Measurements from ENCODE around the gene CCDC6.
"Not testable (repeated sequence)": the region's sequence is repeated elsewhere in the genome, so short reads cannot be mapped to it uniquely, and the experiment has no call there.

The CCDC6 gene

GRCh38 chr10:59805014-59805413 lies 101.3 kb downstream of the CCDC6 start:
- no peaks in the 10 kb centered on the region for H3K9me3 Mint-ChIP-seq
- H3K27me3 Mint-ChIP-seq: no peaks in the 10 kb centered on the region
- no peak overlapping the region for H3K4me3 Mint-ChIP-seq
- no peak overlapping the region for H3K27ac Mint-ChIP-seq
- no peak for ATAC-seq
- peaks cover 68% of the 10 kb centered on the region for H3K36me3 Mint-ChIP-seq
- peaks cover 11% of the 10 kb centered on the region for H3K4me1 Mint-ChIP-seq

GRCh38 chr10:59804220-59804619 lies 102.1 kb downstream of the CCDC6 start:
- Mint-ChIP-seq H3K36me3 (peaks cover 76% of the 10 kb centered on the region), H3K27me3 (no peaks in the 10 kb centered on the region), H3K4me1 (peaks cover 11% of the 10 kb centered on the region), H3K9me3 (no peaks in the 10 kb centered on the region), H3K27ac (peak overlapping the region; percentile 36), H3K4me3 (no peak overlapping the region)
- no peak for ATAC-seq

GRCh38 chr10:59803714-59804113 lies 102.6 kb downstream of the CCDC6 start:
- Mint-ChIP-seq H3K27me3 (no peaks in the 10 kb centered on the region), H3K36me3 (peaks cover 81% of the 10 kb centered on the region), H3K4me3 (no peak overlapping the region), H3K4me1 (peaks cover 11% of the 10 kb centered on the region), H3K9me3 (no peaks in the 10 kb centered on the region), H3K27ac (peak overlapping the region; percentile 36)
- ATAC-seq: no peak

GRCh38 chr10:59801171-59801570 lies 105.2 kb downstream of the CCDC6 start:
- ATAC-seq: no peak
- H3K27ac Mint-ChIP-seq: no peak overlapping the region
- H3K4me3 Mint-ChIP-seq: no peak overlapping the region
- H3K4me1 Mint-ChIP-seq: peaks cover 6% of the 10 kb centered on the region
- no peaks in the 10 kb centered on the region for H3K9me3 Mint-ChIP-seq
- peaks cover 88% of the 10 kb centered on the region for H3K36me3 Mint-ChIP-seq
- H3K27me3 Mint-ChIP-seq: no peaks in the 10 kb centered on the region

GRCh38 chr10:59799421-59799820 lies 106.9 kb downstream of the CCDC6 start:
- H3K4me3 Mint-ChIP-seq: no peak overlapping the region
- no peak overlapping the region for H3K27ac Mint-ChIP-seq
- ATAC-seq: no peak
- H3K27me3 Mint-ChIP-seq: no peaks in the 10 kb centered on the region
- H3K9me3 Mint-ChIP-seq: no peaks in the 10 kb centered on the region
- peaks cover 6% of the 10 kb centered on the region for H3K4me1 Mint-ChIP-seq
- peaks cover 95% of the 10 kb centered on the region for H3K36me3 Mint-ChIP-seq

GRCh38 chr10:59793919-59794318 lies 112.4 kb downstream of the CCDC6 start:
- Mint-ChIP-seq H3K4me3 (no peak overlapping the region), H3K27ac (no peak overlapping the region), H3K9me3 (no peaks in the 10 kb centered on the region), H3K36me3 (peaks cover 75% of the 10 kb centered on the region), H3K4me1 (no peaks in the 10 kb centered on the region), H3K27me3 (no peaks in the 10 kb centered on the region)
- ATAC-seq: no peak

- H3K27ac Mint-ChIP-seq: no peak overlapping the region
Measured at GRCh38 chr10:59792812-59793211, 113.5 kb downstream of the CCDC6 start.

GRCh38 chr10:59791601-59792000 lies 114.8 kb downstream of the CCDC6 start:
- Mint-ChIP-seq H3K27me3 (no peaks in the 10 kb centered on the region), H3K27ac (no peak overlapping the region), H3K9me3 (no peaks in the 10 kb centered on the region), H3K4me3 (no peak overlapping the region), H3K36me3 (peaks cover 54% of the 10 kb centered on the region), H3K4me1 (no peaks in the 10 kb centered on the region)
- ATAC-seq: no peak

More at GRCh38 chr10:59792812-59793211, 113.5 kb downstream of the CCDC6 start:
- H3K9me3 Mint-ChIP-seq: no peaks in the 10 kb centered on the region
- peaks cover 66% of the 10 kb centered on the region for H3K36me3 Mint-ChIP-seq
- ATAC-seq: no peak
- H3K4me1 Mint-ChIP-seq: no peaks in the 10 kb centered on the region
- H3K27me3 Mint-ChIP-seq: no peaks in the 10 kb centered on the region
- no peak overlapping the region for H3K4me3 Mint-ChIP-seq

- not testable (repeated sequence) for H3K4me3 Mint-ChIP-seq, H3K4me1 Mint-ChIP-seq, H3K27me3 Mint-ChIP-seq, H3K9me3 Mint-ChIP-seq, ATAC-seq, H3K27ac Mint-ChIP-seq
- peaks cover 39% of the 10 kb centered on the region for H3K36me3 Mint-ChIP-seq
Measured at GRCh38 chr10:59790080-59790479, 116.3 kb downstream of the CCDC6 start.

- peaks cover 28% of the 10 kb centered on the region for H3K36me3 Mint-ChIP-seq
- not testable (repeated sequence) for ATAC-seq, H3K27ac Mint-ChIP-seq, H3K4me1 Mint-ChIP-seq, H3K4me3 Mint-ChIP-seq, H3K9me3 Mint-ChIP-seq, H3K27me3 Mint-ChIP-seq
Measured at GRCh38 chr10:59788914-59789313, 117.4 kb downstream of the CCDC6 start.

- H3K9me3 Mint-ChIP-seq, ATAC-seq, H3K27ac Mint-ChIP-seq, H3K27me3 Mint-ChIP-seq, H3K4me1 Mint-ChIP-seq, H3K4me3 Mint-ChIP-seq: not testable (repeated sequence)
- H3K36me3 Mint-ChIP-seq: peaks cover 11% of the 10 kb centered on the region
Measured at GRCh38 chr10:59787032-59787431, 119.3 kb downstream of the CCDC6 start.

GRCh38 chr10:59785476-59785875 lies 120.9 kb downstream of the CCDC6 start:
- not testable (repeated sequence) for H3K4me3 Mint-ChIP-seq, ATAC-seq, H3K4me1 Mint-ChIP-seq, H3K27ac Mint-ChIP-seq, H3K27me3 Mint-ChIP-seq, H3K36me3 Mint-ChIP-seq, H3K9me3 Mint-ChIP-seq

- Mint-ChIP-seq H3K4me1 (no peaks in the 10 kb centered on the region), H3K36me3 (no peaks in the 10 kb centered on the region), H3K27ac (no peak overlapping the region), H3K27me3 (no peaks in the 10 kb centered on the region), H3K4me3 (no peak overlapping the region), H3K9me3 (peaks cover 9% of the 10 kb centered on the region)
- no peak for ATAC-seq
Measured at GRCh38 chr10:59781511-59781910, 124.8 kb downstream of the CCDC6 start.

- H3K9me3 Mint-ChIP-seq: peaks cover 10% of the 10 kb centered on the region
- no peak overlapping the region for H3K4me3 Mint-ChIP-seq
- no peak overlapping the region for H3K27ac Mint-ChIP-seq
Measured at GRCh38 chr10:59779756-59780533, 126.4 kb downstream of the CCDC6 start.

GRCh38 chr10:59774451-59774850 lies 131.9 kb downstream of the CCDC6 start:
- H3K27ac Mint-ChIP-seq: no peak overlapping the region
- H3K36me3 Mint-ChIP-seq: no peaks in the 10 kb centered on the region
- no peaks in the 10 kb centered on the region for H3K4me1 Mint-ChIP-seq
- peaks cover 14% of the 10 kb centered on the region for H3K9me3 Mint-ChIP-seq
- no peaks in the 10 kb centered on the region for H3K27me3 Mint-ChIP-seq
- no peak overlapping the region for H3K4me3 Mint-ChIP-seq
- ATAC-seq: no peak

More at GRCh38 chr10:59779756-59780533, 126.4 kb downstream of the CCDC6 start:
- H3K4me1 Mint-ChIP-seq: no peaks in the 10 kb centered on the region
- no peak for ATAC-seq
- H3K27me3 Mint-ChIP-seq: no peaks in the 10 kb centered on the region
- no peaks in the 10 kb centered on the region for H3K36me3 Mint-ChIP-seq

- no peak for ATAC-seq
- H3K36me3 Mint-ChIP-seq: no peaks in the 10 kb centered on the region
- H3K4me3 Mint-ChIP-seq: no peak overlapping the region
Measured at GRCh38 chr10:59773088-59773487, 133.3 kb downstream of the CCDC6 start.

More at GRCh38 chr10:59773088-59773487, 133.3 kb downstream of the CCDC6 start:
- Mint-ChIP-seq H3K27ac (no peak overlapping the region), H3K27me3 (no peaks in the 10 kb centered on the region), H3K9me3 (peaks cover 11% of the 10 kb centered on the region), H3K4me1 (no peaks in the 10 kb centered on the region)

Measured in stimulated activated memory B cell treated with anti-CD40 and anti-IgM and Interleukin-4, amounts not matched to agents 10 μg/mL and 1 μg/mL and 100 μg/mL, for 72 hours (primary cell).